ENCODE data around the gene DHX9.

DNA sequence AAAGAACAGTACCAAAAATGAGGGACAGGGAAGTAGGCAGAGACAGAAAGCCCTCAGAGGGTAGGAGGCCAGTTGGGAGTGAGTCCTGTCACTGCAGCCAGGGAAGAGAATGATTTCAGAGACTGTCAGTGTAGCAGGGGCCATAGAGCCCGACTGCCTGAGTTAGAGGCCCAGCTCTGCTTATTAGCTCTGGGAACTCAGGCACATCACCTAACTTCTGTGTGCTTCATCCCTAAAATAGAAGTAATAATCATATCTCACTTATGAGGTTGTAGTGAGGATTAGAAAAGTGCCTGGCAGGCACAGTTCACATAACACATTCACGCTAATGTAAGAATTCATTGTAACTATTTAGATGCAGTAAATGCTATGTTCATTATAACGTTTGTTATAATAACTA lies 31.2 kb upstream of the DHX9 start:
- TF ChIP-seq, protein P1, sequence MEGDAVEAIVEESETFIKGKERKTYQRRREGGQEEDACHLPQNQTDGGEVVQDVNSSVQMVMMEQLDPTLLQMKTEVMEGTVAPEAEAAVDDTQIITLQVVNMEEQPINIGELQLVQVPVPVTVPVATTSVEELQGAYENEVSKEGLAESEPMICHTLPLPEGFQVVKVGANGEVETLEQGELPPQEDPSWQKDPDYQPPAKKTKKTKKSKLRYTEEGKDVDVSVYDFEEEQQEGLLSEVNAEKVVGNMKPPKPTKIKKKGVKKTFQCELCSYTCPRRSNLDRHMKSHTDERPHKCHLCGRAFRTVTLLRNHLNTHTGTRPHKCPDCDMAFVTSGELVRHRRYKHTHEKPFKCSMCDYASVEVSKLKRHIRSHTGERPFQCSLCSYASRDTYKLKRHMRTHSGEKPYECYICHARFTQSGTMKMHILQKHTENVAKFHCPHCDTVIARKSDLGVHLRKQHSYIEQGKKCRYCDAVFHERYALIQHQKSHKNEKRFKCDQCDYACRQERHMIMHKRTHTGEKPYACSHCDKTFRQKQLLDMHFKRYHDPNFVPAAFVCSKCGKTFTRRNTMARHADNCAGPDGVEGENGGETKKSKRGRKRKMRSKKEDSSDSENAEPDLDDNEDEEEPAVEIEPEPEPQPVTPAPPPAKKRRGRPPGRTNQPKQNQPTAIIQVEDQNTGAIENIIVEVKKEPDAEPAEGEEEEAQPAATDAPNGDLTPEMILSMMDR (IDR thresholded peaks at IDR 0.05), result no peak
- TF ChIP-seq POLR2A (IDR thresholded peaks at IDR 0.05), result no peak

Data from body of pancreas (tissue), 4 donors.